Fibroblast of skin of left quadriceps (primary cell): ENCODE data around the gene STK36.

Experiments used
- DNase-seq, 2 experiments: peaks; one replicate each; pipeline ENCODE4 v3.0.0-alpha.2; 2013; ENCODE audit warnings: low read depth in 2 of 2

Gene STK36

DNA sequence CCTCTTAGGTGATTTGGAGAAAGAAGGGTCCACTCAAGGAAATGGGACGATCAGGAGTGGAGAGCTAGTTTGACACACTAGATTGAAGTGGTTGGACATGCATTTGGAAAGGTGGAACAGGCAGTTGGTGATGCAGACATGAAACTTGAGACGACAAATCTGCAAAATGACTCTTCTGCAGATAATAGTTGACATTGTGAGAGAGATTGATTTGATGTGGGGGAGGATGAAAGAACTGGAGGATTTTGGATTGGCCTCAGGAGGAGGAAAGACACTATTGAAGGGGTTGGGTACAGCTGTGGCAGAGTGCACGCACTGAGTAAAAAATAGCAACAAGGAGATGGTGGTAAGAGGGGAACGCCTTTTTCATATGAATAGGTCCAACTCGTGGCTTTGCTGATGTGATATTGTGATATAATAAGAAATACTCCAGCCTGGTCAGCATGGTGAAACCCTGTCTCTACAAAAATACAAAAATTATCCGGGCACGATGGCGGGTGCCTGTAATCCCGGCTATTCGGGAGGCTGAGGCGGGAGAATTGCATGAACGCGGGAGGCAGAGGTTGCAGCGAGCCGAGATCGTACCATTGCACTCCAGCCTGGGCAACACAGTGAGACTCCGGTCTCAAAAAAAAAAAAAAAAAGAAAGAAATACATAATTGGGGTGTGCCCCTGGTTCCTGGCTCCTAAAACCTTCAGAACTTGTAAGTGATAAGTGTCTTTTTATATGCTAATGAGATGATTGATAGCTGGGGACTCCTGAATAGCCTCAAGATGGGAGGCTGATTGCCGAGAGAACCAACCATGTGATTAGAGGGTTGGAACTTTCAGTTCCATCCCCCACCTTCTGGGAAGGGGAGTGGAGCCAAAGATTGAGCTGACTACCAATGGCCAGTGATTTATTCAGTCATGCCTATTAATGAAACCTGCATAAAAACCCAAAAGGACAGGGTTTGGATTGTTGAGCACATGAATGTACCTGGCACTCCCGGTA is 48.5 kb downstream of the STK36 start:
- DNase-seq = no peak

DNA sequence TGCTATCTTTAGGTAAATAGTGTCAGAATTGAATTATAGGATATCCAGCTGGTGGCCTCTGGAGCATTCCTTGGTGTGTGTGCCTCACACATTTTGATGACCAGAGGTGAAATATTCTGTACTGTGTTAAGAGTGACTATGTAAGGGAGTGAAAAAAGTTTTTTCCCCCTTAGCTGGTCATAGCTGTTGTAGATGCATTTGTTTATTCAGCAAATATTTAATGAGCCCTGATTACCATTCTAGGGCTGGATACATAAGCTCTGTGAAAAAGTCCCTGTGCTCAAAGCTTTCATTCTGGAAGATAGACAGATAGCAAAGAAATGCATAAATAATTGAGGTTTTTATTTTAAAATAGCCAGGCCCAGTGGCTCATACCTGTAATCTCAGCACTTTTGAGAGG is 49.6 kb downstream of the STK36 start:
- no peak for DNase-seq

DNA sequence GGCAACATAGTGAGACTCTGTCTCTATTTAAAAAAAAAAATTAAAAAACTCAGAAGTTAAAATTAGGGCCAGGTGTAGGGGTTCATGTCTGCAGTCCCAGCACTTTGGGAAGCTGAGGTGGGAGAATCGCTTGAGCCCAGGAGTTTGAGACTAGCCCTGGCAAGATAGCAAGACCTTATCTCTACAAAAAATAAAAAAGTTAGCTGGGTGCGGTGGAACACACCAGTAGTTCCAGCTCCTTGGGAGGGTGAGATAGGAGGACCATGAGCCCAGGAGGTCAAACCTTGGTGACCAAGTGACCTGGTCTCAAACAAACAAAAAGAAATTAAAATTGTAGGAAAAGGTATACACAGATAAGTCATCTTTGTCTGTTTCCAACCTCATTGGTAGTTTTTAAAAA is 50.0 kb downstream of the STK36 start:
- no peak for DNase-seq

DNA sequence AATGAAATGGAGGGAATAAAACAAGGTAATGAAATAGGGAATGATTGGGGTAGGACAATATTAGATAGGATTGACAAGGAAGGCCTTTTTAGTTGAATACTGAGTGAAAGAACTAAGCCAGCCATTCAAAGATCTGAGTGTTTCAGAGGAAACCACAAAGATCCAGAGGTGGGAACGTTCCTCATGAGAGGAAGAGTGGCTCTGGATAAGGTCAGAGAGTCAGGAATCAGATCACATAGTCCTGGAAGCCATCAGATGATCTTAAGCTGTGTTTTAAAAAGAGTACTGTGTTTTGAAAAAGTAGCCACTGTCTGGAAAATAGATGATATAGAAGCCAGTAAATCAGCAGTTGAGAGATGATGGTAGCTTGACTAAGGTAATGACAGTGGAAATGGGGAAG is 50.5 kb downstream of the STK36 start:
- no peak for DNase-seq

DNA sequence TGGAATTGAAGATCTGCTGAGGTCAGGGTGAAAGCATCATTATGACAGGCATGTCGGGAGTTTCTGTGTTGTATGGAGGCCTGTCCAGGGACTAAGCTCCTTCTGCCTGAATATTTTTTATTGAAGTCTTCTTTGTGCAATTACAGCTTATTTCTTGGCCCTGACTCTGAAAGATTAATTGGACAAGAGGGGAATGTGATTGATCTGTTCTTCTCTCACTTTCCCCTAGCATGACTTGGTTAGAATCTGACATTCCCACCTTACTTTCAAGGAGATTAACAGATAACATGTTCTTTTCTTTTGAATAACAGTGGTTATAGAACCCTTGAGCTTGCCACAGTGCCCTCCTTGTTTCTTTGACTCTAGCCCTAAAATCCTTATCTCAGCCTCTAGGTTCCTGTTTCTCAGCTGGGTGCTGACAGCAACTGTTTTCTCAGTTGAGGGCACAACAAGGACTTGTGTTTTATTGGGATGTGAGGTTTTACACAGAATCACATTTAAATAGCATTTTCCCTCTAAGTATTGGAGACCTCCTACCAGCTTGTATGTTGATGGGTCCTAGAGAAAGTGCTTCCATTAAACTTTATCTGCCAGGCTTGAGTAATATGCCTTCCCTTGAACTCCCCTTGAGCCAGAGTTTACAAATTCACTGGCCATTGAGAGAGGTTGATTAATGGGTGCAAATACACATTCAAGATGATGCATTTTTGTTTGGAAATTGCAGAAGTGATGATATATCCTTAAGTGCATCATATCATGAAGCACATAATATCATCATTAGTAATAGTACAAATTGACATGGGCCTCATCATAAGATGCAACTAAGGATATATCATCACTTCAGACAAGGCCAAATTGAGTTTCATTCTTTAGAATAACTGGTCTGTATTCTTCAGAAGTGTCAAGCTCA is 51.2 kb downstream of the STK36 start:
- no peak for DNase-seq

DNA sequence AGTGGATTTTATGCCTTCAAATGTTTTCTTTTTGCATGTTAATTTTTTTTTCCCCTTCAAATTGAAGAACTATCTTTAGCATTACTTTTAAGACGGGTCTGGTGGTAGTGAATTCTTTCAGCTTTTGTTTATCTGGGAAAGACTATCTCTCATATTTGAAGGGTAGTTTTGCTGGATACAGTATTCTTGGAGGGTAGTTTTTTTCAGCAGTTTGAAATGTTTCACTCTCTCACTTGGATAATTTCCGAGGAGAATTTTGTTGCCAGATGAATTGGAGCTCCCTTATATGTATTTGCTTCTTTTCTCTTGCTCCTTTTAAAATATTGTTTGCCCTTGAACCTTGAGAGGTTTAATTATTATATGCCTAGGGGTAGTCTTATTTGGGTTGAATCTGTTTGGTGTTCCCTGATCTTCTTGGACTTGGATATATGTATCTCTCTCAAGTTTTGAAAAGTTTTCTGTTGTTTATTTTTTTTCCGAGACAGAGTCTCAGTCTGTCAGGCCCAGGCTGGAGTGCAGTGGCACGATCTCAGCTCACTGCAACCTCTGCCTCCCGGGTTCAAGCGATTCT is 54.2 kb downstream of the STK36 start:
- DNase-seq = no peak

DNA sequence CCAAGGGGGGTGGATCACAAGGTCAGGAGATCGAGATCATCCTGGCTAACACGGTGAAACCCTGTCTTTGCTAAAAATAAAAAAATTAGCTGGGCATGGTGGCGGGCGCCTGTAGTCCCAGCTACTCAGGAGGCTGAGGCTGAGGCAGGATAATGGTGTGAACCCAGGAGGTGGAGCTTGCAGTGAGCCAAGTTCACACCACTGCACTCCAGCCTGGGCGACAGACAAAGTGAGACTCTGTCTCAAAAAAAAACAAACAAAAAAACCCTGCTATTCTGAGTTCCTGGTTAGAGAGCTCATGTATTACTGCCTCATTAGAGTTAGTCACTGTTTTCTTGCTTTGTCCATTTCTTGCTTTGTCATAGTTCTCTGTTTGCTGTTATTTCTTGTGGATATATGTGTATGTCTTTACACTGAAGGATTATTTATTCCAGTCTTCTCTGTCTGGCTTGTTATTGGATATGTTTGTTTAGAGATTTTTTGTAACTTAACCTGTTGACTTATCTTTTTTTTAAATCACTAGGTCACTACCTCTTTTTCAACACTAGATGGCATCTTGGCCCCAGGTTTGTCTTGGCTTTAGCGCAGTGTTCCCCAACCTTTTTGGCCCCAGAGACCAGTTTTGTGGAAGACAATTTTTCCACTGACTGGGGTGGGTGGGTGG is 55.7 kb downstream of the STK36 start:
- no peak for DNase-seq

DNA sequence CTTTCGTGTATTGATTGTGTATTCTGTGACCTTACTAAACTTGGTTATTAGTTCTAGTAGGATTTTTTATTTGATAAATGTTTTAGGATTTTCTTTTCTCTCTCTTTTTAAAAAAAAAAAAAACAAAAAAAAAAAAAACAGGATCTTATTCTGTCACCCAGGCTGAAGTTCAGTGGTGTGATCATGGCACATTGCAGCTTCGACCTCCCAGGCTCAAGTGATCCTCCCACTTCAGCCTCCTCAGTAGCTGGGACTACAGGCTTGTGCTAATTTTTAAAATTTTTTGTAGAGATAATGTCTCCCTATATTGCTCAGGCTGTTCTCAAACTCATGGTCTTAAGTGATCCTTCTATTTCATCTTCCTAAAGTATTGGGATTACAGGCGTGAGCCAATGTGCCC is 57.8 kb downstream of the STK36 start:
- no peak for DNase-seq

DNA sequence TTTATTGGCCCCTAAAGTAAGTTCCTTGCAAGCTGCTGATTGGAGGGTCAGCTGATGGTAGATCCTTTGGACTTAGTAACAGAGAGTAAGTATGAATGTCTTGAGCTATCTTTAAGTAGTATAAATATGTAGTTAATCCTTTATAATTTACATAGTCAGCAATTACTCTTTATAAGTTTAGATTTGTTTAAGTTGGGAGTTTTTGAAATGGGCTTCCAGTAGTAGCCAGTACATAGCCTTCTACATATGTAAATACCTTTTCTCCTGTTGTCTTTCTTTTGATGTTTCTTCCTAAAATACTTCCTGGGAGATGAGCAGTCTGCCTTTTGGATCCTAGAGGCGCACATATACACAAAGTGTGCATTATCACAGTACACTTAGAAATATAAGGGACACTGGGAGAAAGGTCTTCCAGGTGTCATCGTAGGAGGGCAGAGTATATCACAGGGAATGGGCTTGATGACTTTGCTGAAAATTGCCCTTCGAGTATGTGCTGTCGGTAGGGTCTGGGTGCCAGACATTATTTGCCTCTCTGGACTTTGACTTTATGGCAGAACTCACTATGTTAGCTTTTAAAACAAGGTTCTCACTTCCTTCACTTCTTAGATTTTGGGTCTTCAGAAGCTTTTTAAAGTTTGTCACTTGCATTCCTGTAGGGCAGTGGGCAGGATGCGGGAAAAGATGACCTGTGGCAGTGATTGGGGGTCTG is 60.3 kb downstream of the STK36 start:
- DNase-seq = no peak

DNA sequence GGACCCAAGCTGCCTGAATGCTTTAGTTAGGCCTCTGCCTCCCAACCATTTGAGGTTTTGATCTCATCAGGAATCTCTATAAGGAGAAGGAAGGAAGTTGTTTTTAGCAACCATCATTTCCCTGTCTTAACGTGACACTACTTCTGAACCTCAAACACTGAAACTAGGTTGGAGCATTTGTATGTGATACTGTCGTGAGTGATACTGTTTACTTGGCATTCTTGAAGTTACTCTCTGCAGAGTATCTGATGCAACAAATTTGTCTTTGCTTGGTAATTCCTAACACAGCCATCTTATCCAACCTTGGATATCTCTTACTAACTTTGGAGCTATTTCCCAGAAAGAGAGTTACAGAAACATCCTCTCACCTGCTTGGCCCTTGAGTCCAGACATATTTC is 60.9 kb downstream of the STK36 start:
- DNase-seq = peak in 1 of 2 experiments; percentile 5

DNA sequence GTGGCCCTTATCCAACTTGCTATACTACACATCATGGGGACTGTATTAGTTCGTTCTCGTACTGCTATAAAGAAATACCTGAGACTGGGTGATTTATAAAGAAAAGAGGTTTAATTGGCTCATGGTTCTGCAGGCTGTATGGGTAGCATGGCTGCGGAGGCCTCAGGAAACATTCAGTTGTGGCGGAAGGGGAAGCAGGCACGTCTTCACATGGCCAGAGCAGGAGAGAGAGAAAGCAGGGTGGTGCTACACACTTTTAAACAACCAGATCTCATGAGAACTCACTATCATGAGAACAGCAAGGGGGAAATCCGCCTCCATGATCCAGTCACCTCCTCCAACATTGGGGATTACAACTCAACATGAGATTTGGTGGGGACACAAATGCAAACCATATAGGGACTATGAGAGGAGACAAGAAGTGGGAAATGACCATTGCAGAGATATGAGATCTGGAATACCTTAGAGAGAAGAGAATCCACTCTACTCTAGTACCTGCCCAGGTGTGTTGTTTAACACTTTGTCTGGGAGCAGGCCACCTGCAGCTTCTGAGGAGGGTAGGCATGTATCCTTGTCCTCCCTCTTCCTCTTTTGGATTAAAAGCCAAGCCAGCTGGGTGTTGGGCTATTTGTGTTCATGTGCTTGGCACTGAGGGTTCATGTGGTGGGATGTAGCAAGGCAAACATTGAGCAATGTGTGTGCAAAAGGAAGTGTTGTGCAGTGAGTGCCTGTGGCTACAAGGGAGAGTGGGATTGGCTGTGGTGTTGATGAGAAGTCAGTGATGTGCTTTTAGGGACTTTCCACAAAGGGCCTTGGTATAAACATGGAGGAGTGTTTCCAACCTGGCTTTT is 61.5 kb downstream of the STK36 start:
- DNase-seq = peak in 1 of 2 experiments; percentile 8

DNA sequence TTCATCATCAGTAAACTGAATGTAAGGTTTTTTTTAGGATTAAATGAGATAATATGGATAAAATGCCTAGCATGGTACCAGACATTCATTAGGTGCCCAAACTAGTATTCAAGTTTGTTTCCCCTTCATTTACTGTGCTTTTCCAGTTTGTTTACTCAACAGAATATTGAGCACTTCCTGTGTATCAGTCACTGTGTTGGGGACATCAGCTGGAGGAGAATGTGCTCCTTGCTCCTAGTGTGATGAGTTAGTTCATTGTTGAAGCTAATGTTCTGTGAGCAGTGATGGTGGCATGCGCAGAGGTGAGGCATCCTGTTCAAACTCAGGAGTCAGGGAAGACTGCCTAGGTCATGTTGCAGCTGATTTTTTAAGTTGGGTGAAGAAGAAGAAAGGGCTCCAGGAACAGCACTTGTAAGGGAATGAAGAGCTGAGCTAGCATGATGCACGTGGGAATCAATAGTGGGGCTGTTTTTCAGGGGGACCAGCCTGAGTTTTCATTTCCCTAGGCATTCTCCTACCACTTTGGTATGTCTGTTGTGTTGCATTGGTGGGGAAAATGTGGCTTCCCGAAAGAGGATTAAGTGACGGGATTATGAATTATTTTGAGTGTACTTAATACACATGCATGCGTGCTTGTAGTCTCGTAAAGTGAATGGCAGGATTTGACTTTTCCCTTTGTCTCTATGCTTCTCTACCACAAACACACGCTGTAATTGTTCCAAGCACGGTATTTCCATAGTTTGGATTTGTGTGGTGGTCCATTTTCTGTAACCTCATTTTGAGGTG is 62.5 kb downstream of the STK36 start:
- DNase-seq = no peak

DNA sequence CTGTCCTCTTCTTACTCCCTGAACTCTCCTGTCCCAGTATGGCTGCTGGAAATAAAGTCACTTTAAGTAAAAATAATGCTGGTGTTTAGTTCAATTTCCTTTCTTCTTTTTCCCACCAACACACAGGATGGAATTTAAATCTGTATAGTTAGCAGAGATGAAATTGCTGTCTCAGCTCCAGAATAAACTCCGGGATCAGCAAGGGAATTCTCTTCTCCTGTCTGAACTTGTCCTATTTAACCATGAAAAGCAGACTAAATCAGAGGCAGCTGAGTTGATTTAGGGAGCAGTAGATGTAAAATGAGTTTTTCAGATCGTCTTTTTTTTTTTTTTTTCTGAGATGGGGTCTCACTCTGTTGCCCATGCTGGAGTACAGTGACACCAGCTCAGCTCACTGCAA is 64.6 kb downstream of the STK36 start:
- DNase-seq = no peak

DNA sequence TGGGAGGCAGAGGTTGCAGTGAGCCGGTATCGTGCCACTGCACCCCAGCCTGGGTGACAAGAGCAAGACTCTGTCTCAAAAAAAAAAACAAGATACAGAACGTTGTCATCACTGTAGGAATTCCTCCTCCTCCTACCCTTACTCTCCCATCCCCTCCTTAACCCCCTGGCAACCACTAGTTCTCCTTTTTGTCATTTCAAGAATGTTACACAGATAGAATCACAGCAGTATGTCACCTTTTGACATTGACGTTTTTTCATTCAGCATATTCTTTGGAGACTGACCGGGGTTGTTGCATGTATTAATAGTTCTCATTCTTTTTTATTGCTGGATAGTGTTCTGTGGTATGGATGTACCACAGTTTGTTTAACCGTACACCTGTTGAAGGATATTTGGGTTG is 71.2 kb downstream of the STK36 start:
- no peak for DNase-seq

DNA sequence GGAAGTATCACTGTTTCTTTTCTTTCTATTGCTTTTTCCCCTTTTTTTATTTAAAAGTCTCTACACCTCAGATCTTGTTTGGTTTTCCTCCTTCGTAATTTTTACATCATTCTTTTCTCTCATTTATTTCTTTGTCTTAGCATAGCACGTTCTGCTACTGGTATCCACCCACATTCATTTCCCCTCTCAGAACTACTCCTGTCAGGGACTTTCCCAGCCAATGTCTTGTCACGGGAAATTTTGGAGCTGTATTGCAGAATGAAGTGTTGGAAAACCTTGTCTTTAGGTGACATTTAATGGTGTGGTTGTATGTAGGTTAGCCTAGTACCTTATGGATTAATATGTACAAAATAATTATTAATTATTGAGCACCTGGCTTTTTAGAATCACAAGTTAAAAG is 72.7 kb downstream of the STK36 start:
- no peak for DNase-seq

DNA sequence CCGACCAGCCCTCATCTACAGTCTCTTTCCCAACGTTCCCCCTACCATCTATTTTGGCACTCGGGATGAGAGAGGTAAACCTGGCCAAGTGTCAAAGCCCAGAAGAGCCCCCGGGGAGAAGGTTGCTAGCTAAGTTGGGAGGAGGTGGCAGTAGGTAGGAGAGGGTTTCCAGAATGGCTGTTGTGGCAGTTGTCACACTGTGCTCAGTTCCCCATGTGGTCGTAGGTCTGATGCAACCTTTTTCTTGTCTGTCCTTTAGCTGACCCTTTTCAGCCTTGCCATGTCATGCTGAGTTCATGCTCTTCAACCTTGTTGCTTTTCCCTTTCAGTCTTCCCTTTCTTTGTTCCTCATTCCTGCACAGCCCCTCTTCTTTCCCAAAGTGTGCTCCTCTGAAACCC is 73.3 kb downstream of the STK36 start:
- no peak for DNase-seq

DNA sequence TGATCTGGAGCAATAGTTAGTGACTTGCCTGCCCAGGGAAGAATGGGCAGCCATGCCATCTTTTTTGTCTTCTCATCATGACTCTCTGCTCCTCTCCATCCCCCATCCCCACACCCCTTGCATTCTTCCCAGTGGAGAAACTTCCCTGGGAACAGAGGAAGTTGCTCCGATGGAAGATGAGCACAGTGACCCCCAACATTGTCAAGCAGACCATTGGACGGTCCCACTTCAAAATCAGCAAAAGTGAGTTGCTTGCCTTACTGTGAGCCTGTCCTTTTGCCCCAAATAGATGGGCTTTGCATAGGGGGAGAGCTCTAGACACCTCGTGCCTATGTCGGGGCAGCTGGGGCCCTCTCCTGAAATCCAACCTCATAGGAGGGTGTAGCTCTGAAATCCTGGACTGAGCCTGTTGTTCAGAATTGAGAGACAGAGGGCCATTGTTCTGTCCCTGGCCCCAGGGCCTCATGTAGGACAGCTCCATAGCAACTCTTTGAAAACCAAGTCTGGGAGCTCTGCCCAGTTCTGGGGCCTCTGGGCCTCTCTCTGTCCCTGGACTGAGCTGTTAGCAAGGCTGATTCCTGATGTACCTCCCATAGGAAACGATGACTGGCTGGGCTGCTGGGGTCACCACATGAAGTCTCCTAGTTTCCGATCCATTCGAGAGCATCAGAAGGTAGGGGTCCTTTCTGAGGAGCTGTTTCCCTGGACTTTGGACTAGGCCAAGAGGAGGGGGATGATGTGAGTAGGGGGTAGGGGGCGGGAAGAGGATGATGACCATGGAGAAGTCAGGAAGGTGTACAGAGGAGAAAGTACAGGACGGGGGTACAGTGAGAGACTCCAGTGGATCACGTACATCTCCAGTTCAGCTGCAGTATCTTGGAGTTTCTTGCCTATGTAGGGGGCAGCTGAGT is 73.9 kb downstream of the STK36 start:
- no peak for DNase-seq

DNA sequence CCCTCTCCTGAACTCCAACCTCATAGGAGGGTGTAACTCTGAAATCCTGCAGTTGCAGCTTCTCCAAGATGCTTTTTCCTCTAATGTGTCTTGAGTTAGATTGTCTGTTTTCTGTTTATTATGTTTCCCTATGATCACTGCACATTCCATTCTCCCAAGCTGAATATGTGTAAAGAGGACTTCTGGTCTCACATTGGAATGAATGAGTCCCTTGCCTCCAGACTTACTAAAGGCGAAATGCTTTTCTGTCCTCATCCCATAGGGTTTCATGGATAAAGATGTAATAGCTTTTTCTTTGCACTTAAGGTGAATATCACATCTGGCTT is 74.5 kb downstream of the STK36 start:
- DNase-seq = no peak
